ENCODE results near the gene TAF5L. TPM values are rescaled to one million over a fixed set of nuclear protein-coding genes. Genes with fewer than 3 reads are reported as not detected.

The TAF5L gene
- total and polyA plus RNA-seq, 2 experiments from 2014 or later = 5.6 to 17.6 TPM

DNA sequence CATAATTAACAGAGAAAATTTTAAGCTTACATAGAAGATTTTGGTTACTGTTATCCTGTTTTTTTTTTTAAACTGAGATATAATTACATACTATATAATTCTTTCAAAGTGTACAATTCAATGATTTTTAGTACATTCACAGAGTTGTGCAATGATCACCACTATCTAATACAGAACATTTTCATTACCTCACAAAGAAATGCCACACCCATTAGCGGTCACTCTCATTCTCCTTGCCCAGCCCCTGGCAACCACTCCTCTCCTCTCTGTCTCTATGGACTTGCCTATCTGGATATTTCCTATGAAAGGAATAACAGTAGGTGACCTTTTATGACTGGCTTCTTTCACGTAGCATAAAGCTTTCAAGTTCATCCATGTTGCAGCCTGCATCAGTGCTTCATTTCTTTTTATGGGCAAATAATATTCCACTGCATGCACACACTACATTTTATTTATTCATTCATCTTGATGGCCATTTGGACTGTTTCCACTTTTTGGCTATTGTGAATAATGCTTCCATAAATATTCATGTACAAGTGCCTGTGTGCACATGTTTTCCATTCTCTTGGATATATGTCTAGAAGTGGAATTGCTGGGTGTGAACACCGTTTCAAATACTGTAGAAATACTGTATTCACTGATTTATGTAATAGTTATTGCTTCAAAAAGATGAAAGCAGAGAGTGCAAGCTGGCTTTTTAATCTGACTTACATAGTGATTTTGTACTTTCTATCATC lies 26.5 kb downstream of the TAF5L start:
- peaks cover 33% of the 10 kb centered on the region for H3K36me3 Mint-ChIP-seq (ENCODE audit: low read depth)
- no peak overlapping the region for H3K4me3 Mint-ChIP-seq
- peaks cover 12% of the 10 kb centered on the region for H3K36me3 ChIP-seq (ENCODE audit: insufficient read depth)
- DNase-seq (ENCODE audit: low spot score) (no peak), ATAC-seq (no peak)
- peaks cover 12% of the 10 kb centered on the region; the same call in 2 of the 3 replicates for H3K4me1 Mint-ChIP-seq
- peaks cover 7% of the 10 kb centered on the region; the same call in 1 of the 2 replicates for H3K79me2 ChIP-seq (replicated peaks; ENCODE audit: insufficient read depth)
- no peaks in the 10 kb centered on the region for H3K9me2 ChIP-seq (ENCODE audit: insufficient read depth)
- H4K20me1 ChIP-seq (replicated peaks; ENCODE audit: insufficient read depth) = 0 out of 2 replicates have a peak, but pooled peaks cover 4% of the 10 kb centered on the region
- H3K27me3 Mint-ChIP-seq (ENCODE audit: insufficient read depth, low read depth, poor library complexity) = peaks cover 2% of the 10 kb centered on the region
- H3K27me3 ChIP-seq (ENCODE audit: insufficient read depth) = no peaks in the 10 kb centered on the region
- H3K4me1 ChIP-seq (ENCODE audit: insufficient read depth) = 0 out of 2 replicates have a peak, but pooled peaks cover 7% of the 10 kb centered on the region
- H3F3A ChIP-seq (replicated peaks; ENCODE audit: low read depth) = no peaks in the 10 kb centered on the region
- no peak for TF ChIP-seq ZNF114 (CRISPR knock-in tag; IDR thresholded peaks at IDR 0.05)
- no peaks in the 10 kb centered on the region for H3K9me3 Mint-ChIP-seq
- H3K4me3 ChIP-seq = no peak overlapping the region
- no peak overlapping the region for H3K27ac ChIP-seq (ENCODE audit: low read depth)
- no peak overlapping the region for H2AFZ ChIP-seq
- H3K4me2 ChIP-seq = no peak overlapping the region
- H3K27ac Mint-ChIP-seq = no peak overlapping the region

DNA sequence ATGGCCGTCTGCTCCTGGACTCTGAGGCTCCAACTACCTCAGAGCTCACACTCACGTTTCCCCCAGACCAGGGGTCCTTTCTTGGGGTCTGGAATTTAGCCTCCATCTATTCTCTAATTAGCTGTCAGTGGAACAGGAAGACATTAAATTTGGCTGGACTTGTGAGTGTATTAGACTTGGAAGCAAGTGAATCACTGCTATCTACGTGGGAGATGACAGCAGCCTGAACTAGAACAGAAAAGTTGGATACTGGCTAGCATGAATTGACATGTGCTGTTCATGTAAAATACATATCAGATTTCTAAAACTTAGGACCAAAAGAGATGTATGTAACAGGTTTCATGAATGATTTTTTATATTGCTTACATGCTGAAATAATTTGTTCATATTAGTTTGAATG lies 28.0 kb downstream of the TAF5L start:
- H3F3A ChIP-seq (replicated peaks; ENCODE audit: low read depth) = no peaks in the 10 kb centered on the region
- Mint-ChIP-seq H3K27ac (no peak overlapping the region), H3K9me3 (no peaks in the 10 kb centered on the region), H3K27me3 (ENCODE audit: insufficient read depth, low read depth, poor library complexity) (peaks cover 2% of the 10 kb centered on the region), H3K4me1 (peaks cover 12% of the 10 kb centered on the region; the same call in 2 of the 3 replicates), H3K36me3 (ENCODE audit: low read depth) (peaks cover 39% of the 10 kb centered on the region), H3K4me3 (no peak overlapping the region)
- DNase-seq (ENCODE audit: low spot score) = no peak
- peaks cover 12% of the 10 kb centered on the region for H3K36me3 ChIP-seq (ENCODE audit: insufficient read depth)
- peaks cover 7% of the 10 kb centered on the region; the same call in 1 of the 2 replicates for H3K79me2 ChIP-seq (replicated peaks; ENCODE audit: insufficient read depth)
- H3K27me3 ChIP-seq (ENCODE audit: insufficient read depth) = no peaks in the 10 kb centered on the region
- ATAC-seq = no peak
- 0 out of 2 replicates have a peak, but pooled peaks cover 4% of the 10 kb centered on the region for H4K20me1 ChIP-seq (replicated peaks; ENCODE audit: insufficient read depth)
- no peak overlapping the region for H3K4me3 ChIP-seq
- TF ChIP-seq POLR2AphosphoS5 (IDR thresholded peaks at IDR 0.05; ENCODE audit: low read depth) = no peak
- 0 out of 2 replicates have a peak, but pooled peaks cover 7% of the 10 kb centered on the region for H3K4me1 ChIP-seq (ENCODE audit: insufficient read depth)
- no peak overlapping the region for H2AFZ ChIP-seq
- H3K9me2 ChIP-seq (ENCODE audit: insufficient read depth) = no peaks in the 10 kb centered on the region
- H3K27ac ChIP-seq (ENCODE audit: low read depth) = no peak overlapping the region
- no peak overlapping the region for H3K4me2 ChIP-seq

DNA sequence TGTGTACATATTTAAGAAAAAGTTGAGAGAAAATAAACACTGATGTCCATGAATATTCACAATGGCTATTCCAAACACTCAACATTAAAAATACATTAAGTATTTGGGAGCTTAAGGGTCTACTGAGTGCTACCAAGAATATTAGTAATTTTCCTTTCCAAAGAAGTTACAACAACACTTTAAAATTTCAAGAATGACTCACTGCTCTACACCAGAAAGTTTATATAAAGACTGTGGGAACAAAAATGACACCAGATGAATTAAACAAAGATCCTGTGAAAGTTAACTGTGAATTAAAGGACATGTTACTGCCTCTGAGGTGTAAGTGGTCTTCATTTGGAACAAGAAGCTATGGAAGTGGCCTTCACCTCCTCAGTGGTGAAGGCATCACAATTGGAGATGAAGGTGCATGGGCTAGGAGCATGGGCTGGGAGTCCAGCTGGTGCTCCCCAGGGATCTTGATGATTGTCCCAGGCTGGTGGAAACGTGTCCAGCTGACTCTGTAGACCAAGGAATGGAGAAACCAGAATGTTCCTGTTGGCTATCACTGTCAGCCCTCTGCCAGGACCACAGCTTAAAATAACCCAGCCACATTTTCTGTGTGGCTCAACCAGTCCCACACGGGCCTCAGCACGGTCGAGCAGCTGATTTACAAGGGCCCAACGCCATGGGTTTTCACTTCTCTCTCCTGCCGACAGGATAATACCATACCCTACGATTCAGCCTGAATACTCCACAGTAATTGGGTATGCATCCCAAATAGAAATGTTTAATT lies 28.8 kb downstream of the TAF5L start:
- Histone ChIP-seq H3K36me3 (ENCODE audit: insufficient read depth) (peaks cover 12% of the 10 kb centered on the region), H3K4me2 (no peak overlapping the region), H3K79me2 (replicated peaks; ENCODE audit: insufficient read depth) (peaks cover 7% of the 10 kb centered on the region; the same call in 1 of the 2 replicates), H3K9me2 (ENCODE audit: insufficient read depth) (no peaks in the 10 kb centered on the region), H3K27ac (ENCODE audit: low read depth) (no peak overlapping the region), H2AFZ (no peak overlapping the region), H3F3A (replicated peaks; ENCODE audit: low read depth) (no peaks in the 10 kb centered on the region), H4K20me1 (replicated peaks; ENCODE audit: insufficient read depth) (0 out of 2 replicates have a peak, but pooled peaks cover 4% of the 10 kb centered on the region), H3K4me1 (ENCODE audit: insufficient read depth) (0 out of 2 replicates have a peak, but pooled peaks cover 7% of the 10 kb centered on the region), H3K27me3 (ENCODE audit: insufficient read depth) (no peaks in the 10 kb centered on the region), H3K4me3 (no peak overlapping the region)
- Mint-ChIP-seq H3K4me1 (peaks cover 12% of the 10 kb centered on the region; the same call in 2 of the 3 replicates), H3K4me3 (no peak overlapping the region), H3K36me3 (ENCODE audit: low read depth) (peaks cover 32% of the 10 kb centered on the region), H3K27ac (no peak overlapping the region), H3K9me3 (no peaks in the 10 kb centered on the region), H3K27me3 (ENCODE audit: insufficient read depth, low read depth, poor library complexity) (peaks cover 2% of the 10 kb centered on the region)
- no peak for DNase-seq (ENCODE audit: low spot score)
- no peak for ATAC-seq
- no peak for TF ChIP-seq JUNB (IDR thresholded peaks at IDR 0.05; ENCODE audit: unreplicated experiment)
- TF ChIP-seq ZNF331 (CRISPR knock-in tag; IDR thresholded peaks at IDR 0.05; ENCODE audit: low read depth) = no peak
- no peak for TF ChIP-seq EZH2phosphoT487 (IDR thresholded peaks at IDR 0.05; ENCODE audit: unreplicated experiment)
- TF ChIP-seq, protein P1, sequence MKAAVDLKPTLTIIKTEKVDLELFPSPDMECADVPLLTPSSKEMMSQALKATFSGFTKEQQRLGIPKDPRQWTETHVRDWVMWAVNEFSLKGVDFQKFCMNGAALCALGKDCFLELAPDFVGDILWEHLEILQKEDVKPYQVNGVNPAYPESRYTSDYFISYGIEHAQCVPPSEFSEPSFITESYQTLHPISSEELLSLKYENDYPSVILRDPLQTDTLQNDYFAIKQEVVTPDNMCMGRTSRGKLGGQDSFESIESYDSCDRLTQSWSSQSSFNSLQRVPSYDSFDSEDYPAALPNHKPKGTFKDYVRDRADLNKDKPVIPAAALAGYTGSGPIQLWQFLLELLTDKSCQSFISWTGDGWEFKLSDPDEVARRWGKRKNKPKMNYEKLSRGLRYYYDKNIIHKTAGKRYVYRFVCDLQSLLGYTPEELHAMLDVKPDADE (IDR thresholded peaks at IDR 0.05) = no peak
- TF ChIP-seq EZH2 (IDR thresholded peaks at IDR 0.05; ENCODE audit: low read depth, unreplicated experiment) = no peak
- TF ChIP-seq, protein P2, sequence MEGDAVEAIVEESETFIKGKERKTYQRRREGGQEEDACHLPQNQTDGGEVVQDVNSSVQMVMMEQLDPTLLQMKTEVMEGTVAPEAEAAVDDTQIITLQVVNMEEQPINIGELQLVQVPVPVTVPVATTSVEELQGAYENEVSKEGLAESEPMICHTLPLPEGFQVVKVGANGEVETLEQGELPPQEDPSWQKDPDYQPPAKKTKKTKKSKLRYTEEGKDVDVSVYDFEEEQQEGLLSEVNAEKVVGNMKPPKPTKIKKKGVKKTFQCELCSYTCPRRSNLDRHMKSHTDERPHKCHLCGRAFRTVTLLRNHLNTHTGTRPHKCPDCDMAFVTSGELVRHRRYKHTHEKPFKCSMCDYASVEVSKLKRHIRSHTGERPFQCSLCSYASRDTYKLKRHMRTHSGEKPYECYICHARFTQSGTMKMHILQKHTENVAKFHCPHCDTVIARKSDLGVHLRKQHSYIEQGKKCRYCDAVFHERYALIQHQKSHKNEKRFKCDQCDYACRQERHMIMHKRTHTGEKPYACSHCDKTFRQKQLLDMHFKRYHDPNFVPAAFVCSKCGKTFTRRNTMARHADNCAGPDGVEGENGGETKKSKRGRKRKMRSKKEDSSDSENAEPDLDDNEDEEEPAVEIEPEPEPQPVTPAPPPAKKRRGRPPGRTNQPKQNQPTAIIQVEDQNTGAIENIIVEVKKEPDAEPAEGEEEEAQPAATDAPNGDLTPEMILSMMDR (conservative IDR thresholded peaks at IDR 0.05; ENCODE audit: low read depth in 2 of 2) = no peak

All from GM23338 (cell line).